CD14-positive monocyte (primary cell): Measurements from ENCODE around the gene MBTD1. TPM values are rescaled to one million over a fixed set of nuclear protein-coding genes. Genes with fewer than 3 reads are reported as not detected.

Source experiments
- DNase-seq, 3 donors: peaks; one replicate each; pipeline ENCODE4 v3.0.0-alpha.2; 2011 to 2022
- H2AFZ ChIP-seq: 2 replicates; pipeline ENCODE4 v1.6.0; 2012; ENCODE audit warnings: mild to moderate bottlenecking, low read depth, low read length, inconsistent platforms; ENCODE audit not compliant: insufficient read depth, poor library complexity, severe bottlenecking
- H3K27ac ChIP-seq, 2 donors: 1 replicate in 1 of 2; 2 replicates in 1 of 2; pipeline ENCODE4 v1.5.1; 2012 to 2013; ENCODE audit warnings: low read length in 2 of 2, control low read depth in 1 of 2, inconsistent platforms in 1 of 2, low read depth in 1 of 2, mild to moderate bottlenecking in 1 of 2
- H3K27me3 ChIP-seq, 2 donors: one replicate each; pipeline versions ENCODE4 v1.6.0 to v1.6.1; 2011 to 2013; ENCODE audit warnings: low read length in 2 of 2; ENCODE audit not compliant: control insufficient read depth in 2 of 2, insufficient read depth in 2 of 2
- H3K36me3 ChIP-seq, 2 donors: replicated peaks in 1 of 2; 1 replicate in 1 of 2; 2 replicates in 1 of 2; pipeline versions ENCODE4 v1.5.1 to v1.6.1; 2012 to 2013; ENCODE audit warnings: low read length in 2 of 2, control low read depth in 1 of 2, inconsistent platforms in 1 of 2, mild to moderate bottlenecking in 1 of 2; ENCODE audit not compliant: insufficient read depth in 2 of 2, control insufficient read depth in 1 of 2
- H3K4me1 ChIP-seq, 2 donors: 1 replicate in 1 of 2; 2 replicates in 1 of 2; pipeline versions ENCODE4 v1.5.1 to v1.6.1; 2012 to 2013; ENCODE audit warnings: low read length in 2 of 2, control low read depth in 1 of 2, inconsistent platforms in 1 of 2, mild to moderate bottlenecking in 1 of 2, moderate library complexity in 1 of 2; ENCODE audit not compliant: insufficient read depth in 2 of 2, control insufficient read depth in 1 of 2
- H3K4me2 ChIP-seq: replicated peaks from 2 replicates; pipeline ENCODE3; 2012; ENCODE audit warnings: low read length, moderate library complexity, mild to moderate bottlenecking; ENCODE audit not compliant: poor library complexity, severe bottlenecking; ENCODE audit errors: extremely low read depth
- H3K4me3 ChIP-seq, 3 experiments: fragments of 200-600 bp in 1 of 3; sonication (generic) in 1 of 3; replicated peaks in 1 of 3; 1 replicate in 2 of 3; 2 replicates in 1 of 3; pipeline ENCODE4 v1.5.1; 2011 to 2013; ENCODE audit warnings: low read length in 3 of 3, mild to moderate bottlenecking in 3 of 3, control low read depth in 2 of 3, low read depth in 2 of 3, inconsistent platforms in 1 of 3, moderate library complexity in 1 of 3
- H3K79me2 ChIP-seq: 2 replicates; pipeline ENCODE4 v1.6.0; 2012; ENCODE audit warnings: mild to moderate bottlenecking, control low read depth, inconsistent platforms, low read length, moderate library complexity; ENCODE audit not compliant: insufficient read depth
- H3K9ac ChIP-seq: 2 replicates; pipeline ENCODE4 v1.6.0; 2017; ENCODE audit warnings: low read length, mild to moderate bottlenecking; ENCODE audit not compliant: insufficient read depth, poor library complexity, severe bottlenecking
- H3K9me3 ChIP-seq, 2 donors: replicated peaks in 1 of 2; 1 replicate in 1 of 2; 2 replicates in 1 of 2; pipeline versions ENCODE4 v1.5.1 to v1.6.1; 2012 to 2013; ENCODE audit warnings: low read length in 2 of 2, control low read depth in 1 of 2; ENCODE audit not compliant: control insufficient read depth in 1 of 2, insufficient read depth in 1 of 2
- H4K20me1 ChIP-seq: 2 replicates; pipeline ENCODE4 v1.6.0; 2012; ENCODE audit warnings: mild to moderate bottlenecking, low read length, control low read depth, moderate library complexity; ENCODE audit not compliant: insufficient read depth
- H3K27ac Mint-ChIP-seq, 7 donors: one replicate each; pipeline ENCODE4 v1.8.0; 2020; ENCODE audit warnings: mild to moderate bottlenecking in 7 of 7, mixed read lengths in 7 of 7, moderate library complexity in 6 of 7, inconsistent platforms in 2 of 7
- H3K27me3 Mint-ChIP-seq, 3 donors: one replicate each; pipeline ENCODE4 v1.8.0; 2021 to 2022; ENCODE audit warnings: low read depth in 3 of 3, mild to moderate bottlenecking in 3 of 3, mixed read lengths in 3 of 3, moderate library complexity in 3 of 3, inconsistent platforms in 1 of 3
- H3K36me3 Mint-ChIP-seq, 2 donors: one replicate each; pipeline ENCODE4 v1.8.0; 2020; ENCODE audit warnings: mixed read lengths in 2 of 2, inconsistent platforms in 1 of 2, mild to moderate bottlenecking in 1 of 2
- H3K4me1 Mint-ChIP-seq: one replicate; pipeline ENCODE4 v1.8.0; 2020; ENCODE audit warnings: mild to moderate bottlenecking, mixed read lengths
- H3K4me3 Mint-ChIP-seq, 2 donors: one replicate each; pipeline ENCODE4 v1.8.0; 2020; ENCODE audit warnings: mild to moderate bottlenecking in 2 of 2, mixed read lengths in 2 of 2, moderate library complexity in 1 of 2
- H3K9me3 Mint-ChIP-seq, 7 donors: one replicate each; pipeline ENCODE4 v1.8.0; 2020 to 2022; ENCODE audit warnings: mixed read lengths in 7 of 7, mild to moderate bottlenecking in 6 of 7, moderate library complexity in 6 of 7, inconsistent platforms in 2 of 7
- WGBS: methylation state at CpG from one replicate; pipeline ENCODE4 v1.1.5; 2013; ENCODE audit warnings: missing lambda C conversion rate; ENCODE audit not compliant: insufficient coverage; 5-methylcytosine and 5-hydroxymethylcytosine counted together
- intact Hi-C, 2 donors: fragments of 100-400 bp; cut with micrococcal nuclease; formaldehyde crosslinking; loops; one replicate each; pipeline versions ENCODE4 v1.15.0 to v1.15.1; 2023
- polyA plus RNA-seq, 3 donors: library from polyadenylated mRNA; depleted of rRNA in 1 of 3; unstranded in 2 of 3; stranded (reverse) in 1 of 3; fragments of 300-500 nt in 2 of 3; fragments of >200 nt in 1 of 3; fragmentation: Illumina TruSeq in 2 of 3; gene quantifications; 1 replicate in 2 of 3; 2 replicates in 1 of 3; pipeline ENCODE4 v1.2.3, GENCODE V29; 2012 to 2021
- TF ChIP-seq, protein P1 (sequence below): fragments of 200-600 bp; IDR thresholded peaks from one replicate; pipeline ENCODE4 v1.8.0; 2022; ENCODE audit warnings: antibody characterized with exemption, mild to moderate bottlenecking

Gene MBTD1
- polyA plus RNA-seq, 3 donors = 5.9 to 11.3 (median 10.0) TPM

DNA sequence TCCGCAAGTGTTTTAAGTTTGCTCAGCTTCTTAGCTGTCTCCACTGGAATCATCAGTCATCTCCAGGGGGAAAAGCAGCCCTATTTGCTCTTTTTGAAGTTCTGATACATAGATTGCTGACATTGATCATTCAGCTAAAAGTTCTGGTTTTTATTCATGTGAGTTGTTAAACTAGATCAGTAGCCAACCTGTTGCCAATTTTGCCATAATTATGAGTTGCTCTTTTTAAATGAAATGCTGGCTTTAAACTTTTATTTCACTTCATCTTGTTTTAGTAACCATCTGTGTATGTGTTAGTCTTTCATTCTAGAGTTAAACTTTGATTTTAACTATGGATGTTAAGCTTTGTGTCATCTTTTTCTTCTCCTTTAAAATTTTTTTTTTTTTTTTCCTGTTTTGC is 13.0 kb upstream of the MBTD1 start:
- Histone ChIP-seq H2AFZ (no peak overlapping the region), H3K27me3 (no peaks in the 10 kb centered on the region), H3K4me2 (no peak overlapping the region), H3K4me3 (no peak overlapping the region), H4K20me1 (peaks cover 30% of the 10 kb centered on the region), H3K4me1 (no peaks in the 10 kb centered on the region), H3K9ac (no peak overlapping the region), H3K36me3 (peaks cover 76 to 99% of the 10 kb centered on the region in 2 donors), H3K9me3 (no peaks in the 10 kb centered on the region), H3K27ac (no peak overlapping the region), H3K79me2 (peaks cover 22% of the 10 kb centered on the region)
- Mint-ChIP-seq H3K4me1 (peaks cover 8% of the 10 kb centered on the region), H3K27ac (peak overlapping the region in 2 of 7 donors; percentile 32 to 42), H3K27me3 (peaks cover 0 to 2% (median 0%) of the 10 kb centered on the region in 3 donors), H3K4me3 (no peak overlapping the region), H3K36me3 (peaks cover 82 to 96% of the 10 kb centered on the region in 2 donors), H3K9me3 (no peaks in the 10 kb centered on the region)
- WGBS = no CpG with 5 or more reads among the region's 1 CpG
- no peak for DNase-seq
- intact Hi-C loops = no loop called here
- TF ChIP-seq, protein P1, sequence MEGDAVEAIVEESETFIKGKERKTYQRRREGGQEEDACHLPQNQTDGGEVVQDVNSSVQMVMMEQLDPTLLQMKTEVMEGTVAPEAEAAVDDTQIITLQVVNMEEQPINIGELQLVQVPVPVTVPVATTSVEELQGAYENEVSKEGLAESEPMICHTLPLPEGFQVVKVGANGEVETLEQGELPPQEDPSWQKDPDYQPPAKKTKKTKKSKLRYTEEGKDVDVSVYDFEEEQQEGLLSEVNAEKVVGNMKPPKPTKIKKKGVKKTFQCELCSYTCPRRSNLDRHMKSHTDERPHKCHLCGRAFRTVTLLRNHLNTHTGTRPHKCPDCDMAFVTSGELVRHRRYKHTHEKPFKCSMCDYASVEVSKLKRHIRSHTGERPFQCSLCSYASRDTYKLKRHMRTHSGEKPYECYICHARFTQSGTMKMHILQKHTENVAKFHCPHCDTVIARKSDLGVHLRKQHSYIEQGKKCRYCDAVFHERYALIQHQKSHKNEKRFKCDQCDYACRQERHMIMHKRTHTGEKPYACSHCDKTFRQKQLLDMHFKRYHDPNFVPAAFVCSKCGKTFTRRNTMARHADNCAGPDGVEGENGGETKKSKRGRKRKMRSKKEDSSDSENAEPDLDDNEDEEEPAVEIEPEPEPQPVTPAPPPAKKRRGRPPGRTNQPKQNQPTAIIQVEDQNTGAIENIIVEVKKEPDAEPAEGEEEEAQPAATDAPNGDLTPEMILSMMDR = no peak

DNA sequence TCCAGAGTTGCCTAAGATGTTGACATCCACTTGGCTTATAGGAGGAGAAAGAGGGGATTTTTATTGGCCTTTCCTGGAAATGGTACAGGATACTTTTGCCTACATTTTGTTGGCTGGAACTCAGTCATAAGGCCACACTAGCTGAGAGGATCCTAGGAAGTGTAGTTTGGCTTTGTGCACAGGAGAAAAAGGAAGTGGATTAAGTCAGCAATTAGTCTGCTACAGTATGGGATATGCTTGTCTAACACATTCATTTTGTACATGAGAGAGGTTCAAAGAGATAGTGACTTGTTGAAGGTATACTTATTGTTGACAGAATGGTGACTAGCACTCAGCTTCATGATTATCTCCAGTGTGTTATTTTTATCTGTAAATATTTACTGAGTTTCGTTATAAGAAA is 10.8 kb upstream of the MBTD1 start:
- no CpG with 5 or more reads among the region's 1 CpG for WGBS
- H3K4me1 ChIP-seq = no peaks in the 10 kb centered on the region
- peaks cover 0 to 2% (median 0%) of the 10 kb centered on the region in 3 donors for H3K27me3 Mint-ChIP-seq
- H3K4me3 Mint-ChIP-seq = no peak overlapping the region
- no peak for DNase-seq
- peaks cover 75 to 99% of the 10 kb centered on the region in 2 donors for H3K36me3 ChIP-seq
- intact Hi-C loops = no loop called here
- H3K27ac Mint-ChIP-seq = peak overlapping the region in 3 of 7 donors; percentile 4 to 22 (median 6)
- H3K27me3 ChIP-seq = no peaks in the 10 kb centered on the region
- H3K4me1 Mint-ChIP-seq = peaks cover 8% of the 10 kb centered on the region
- H3K9me3 Mint-ChIP-seq = no peaks in the 10 kb centered on the region
- TF ChIP-seq, protein P1 = no peak
- no peak overlapping the region for H3K4me3 ChIP-seq
- H3K79me2 ChIP-seq = peaks cover 35% of the 10 kb centered on the region
- H3K4me2 ChIP-seq = no peak overlapping the region
- peak overlapping the region in 1 of 2 donors; percentile 11 for H3K27ac ChIP-seq
- H3K9ac ChIP-seq = no peak overlapping the region
- H2AFZ ChIP-seq = no peak overlapping the region
- peaks cover 30% of the 10 kb centered on the region for H4K20me1 ChIP-seq
- no peaks in the 10 kb centered on the region for H3K9me3 ChIP-seq
- H3K36me3 Mint-ChIP-seq = peaks cover 80 to 96% of the 10 kb centered on the region in 2 donors
